HUES48 (cell line): ENCODE measurements around the gene TMEM269.

ENCODE experiments used
- H3K27ac ChIP-seq: one replicate; pipeline ENCODE4 v1.7.0; 2013; ENCODE audit warnings: low read depth, low read length, inconsistent platforms
- H3K27me3 ChIP-seq: 2 replicates; pipeline ENCODE4 v1.6.1; 2013; ENCODE audit warnings: mild to moderate bottlenecking, low read length; ENCODE audit not compliant: control insufficient read depth, insufficient read depth
- H3K36me3 ChIP-seq: 2 replicates; pipeline ENCODE4 v1.6.1; 2013; ENCODE audit warnings: low read length; ENCODE audit not compliant: control insufficient read depth, insufficient read depth
- H3K4me1 ChIP-seq: 2 replicates; pipeline ENCODE4 v1.6.1; 2013; ENCODE audit warnings: mild to moderate bottlenecking, low read length; ENCODE audit not compliant: control insufficient read depth, insufficient read depth
- H3K4me3 ChIP-seq: 2 replicates; pipeline ENCODE4 v1.5.1; 2013; ENCODE audit warnings: mild to moderate bottlenecking, low read depth, low read length
- H3K9ac ChIP-seq: 2 replicates; pipeline ENCODE4 v1.6.1; 2013; ENCODE audit warnings: mild to moderate bottlenecking, low read depth, low read length, moderate library complexity
- H3K9me3 ChIP-seq: 2 replicates; pipeline ENCODE4 v1.6.1; 2013; ENCODE audit warnings: low read length; ENCODE audit not compliant: control insufficient read depth, insufficient read depth

TMEM269 gene

GRCh38 chr1:42740851-42741580 lies 43.8 kb upstream of the TMEM269 start:
- Histone ChIP-seq H3K9ac (no peak overlapping the region), H3K4me1 (peaks cover 25% of the 10 kb centered on the region)

GRCh38 chr1:42741706-42742105 lies 43.1 kb upstream of the TMEM269 start:
- peaks cover 10% of the 10 kb centered on the region for H3K36me3 ChIP-seq
- H3K4me1 ChIP-seq, result peaks cover 25% of the 10 kb centered on the region

More at GRCh38 chr1:42740851-42741580, 43.8 kb upstream of the TMEM269 start:
- H3K27ac ChIP-seq, result peak overlapping the region; percentile 59
- H3K9me3 ChIP-seq, result no peaks in the 10 kb centered on the region
- peaks cover 3% of the 10 kb centered on the region for H3K36me3 ChIP-seq
- H3K4me3 ChIP-seq, result 0 out of 2 replicates have a peak overlapping the region, but pooled peaks have one; percentile 12
- no peaks in the 10 kb centered on the region for H3K27me3 ChIP-seq

GRCh38 chr1:42742141-42742540 lies 42.6 kb upstream of the TMEM269 start:
- Histone ChIP-seq H3K4me1 (peaks cover 25% of the 10 kb centered on the region), H3K27ac (no peak overlapping the region), H3K36me3 (peaks cover 14% of the 10 kb centered on the region), H3K9me3 (no peaks in the 10 kb centered on the region), H3K4me3 (no peak overlapping the region), H3K27me3 (no peaks in the 10 kb centered on the region), H3K9ac (no peak overlapping the region)

More at GRCh38 chr1:42741706-42742105, 43.1 kb upstream of the TMEM269 start:
- H3K9me3 ChIP-seq, result no peaks in the 10 kb centered on the region
- no peaks in the 10 kb centered on the region for H3K27me3 ChIP-seq
- H3K27ac ChIP-seq, result no peak overlapping the region
- no peak overlapping the region for H3K9ac ChIP-seq
- H3K4me3 ChIP-seq, result no peak overlapping the region

- Histone ChIP-seq H3K4me3 (no peak overlapping the region), H3K9me3 (no peaks in the 10 kb centered on the region), H3K4me1 (peaks cover 25% of the 10 kb centered on the region), H3K36me3 (peaks cover 16% of the 10 kb centered on the region), H3K27ac (no peak overlapping the region), H3K27me3 (no peaks in the 10 kb centered on the region), H3K9ac (no peak overlapping the region)
These were observed 42.0 kb upstream of the TMEM269 start for GRCh38 chr1:42742617-42743316.

GRCh38 chr1:42743317-42744147 lies 41.3 kb upstream of the TMEM269 start:
- H3K9me3 ChIP-seq, result no peaks in the 10 kb centered on the region

GRCh38 chr1:42744148-42744413 lies 40.7 kb upstream of the TMEM269 start:
- H3K27ac ChIP-seq, result no peak overlapping the region
- H3K27me3 ChIP-seq, result no peaks in the 10 kb centered on the region
- no peak overlapping the region for H3K4me3 ChIP-seq
- peaks cover 25% of the 10 kb centered on the region for H3K4me1 ChIP-seq
- H3K9me3 ChIP-seq, result no peaks in the 10 kb centered on the region
- H3K9ac ChIP-seq, result no peak overlapping the region
- peaks cover 25% of the 10 kb centered on the region for H3K36me3 ChIP-seq

More at GRCh38 chr1:42743317-42744147, 41.3 kb upstream of the TMEM269 start:
- no peak overlapping the region for H3K4me3 ChIP-seq
- H3K4me1 ChIP-seq, result peaks cover 25% of the 10 kb centered on the region
- no peak overlapping the region for H3K9ac ChIP-seq
- peaks cover 23% of the 10 kb centered on the region for H3K36me3 ChIP-seq
- no peaks in the 10 kb centered on the region for H3K27me3 ChIP-seq
- no peak overlapping the region for H3K27ac ChIP-seq

- Histone ChIP-seq H3K4me3 (no peak overlapping the region), H3K9me3 (no peaks in the 10 kb centered on the region; the same call in 1 of the 2 replicates), H3K27ac (no peak overlapping the region), H3K27me3 (no peaks in the 10 kb centered on the region), H3K9ac (no peak overlapping the region), H3K36me3 (peaks cover 37% of the 10 kb centered on the region), H3K4me1 (peaks cover 10% of the 10 kb centered on the region)
These were observed 38.9 kb upstream of the TMEM269 start for GRCh38 chr1:42745851-42746250.

- H3K9me3 ChIP-seq, result no peaks in the 10 kb centered on the region; the same call in 1 of the 2 replicates
- H3K27ac ChIP-seq, result no peak overlapping the region
- H3K4me3 ChIP-seq, result no peak overlapping the region
- H3K27me3 ChIP-seq, result no peaks in the 10 kb centered on the region
- peaks cover 4% of the 10 kb centered on the region; the same call in 1 of the 2 replicates for H3K4me1 ChIP-seq
- no peak overlapping the region for H3K9ac ChIP-seq
- peaks cover 39% of the 10 kb centered on the region for H3K36me3 ChIP-seq
These were observed 38.2 kb upstream of the TMEM269 start for GRCh38 chr1:42746436-42747105.

- peaks cover 44% of the 10 kb centered on the region for H3K36me3 ChIP-seq
These were observed 37.7 kb upstream of the TMEM269 start for GRCh38 chr1:42747125-42747524.

GRCh38 chr1:42748021-42748420 lies 36.8 kb upstream of the TMEM269 start:
- H3K27me3 ChIP-seq, result no peaks in the 10 kb centered on the region
- H3K4me1 ChIP-seq, result no peaks in the 10 kb centered on the region
- no peak overlapping the region for H3K4me3 ChIP-seq
- no peak overlapping the region for H3K27ac ChIP-seq
- H3K9me3 ChIP-seq, result peaks cover 4% of the 10 kb centered on the region; the same call in 1 of the 2 replicates
- H3K36me3 ChIP-seq, result peaks cover 53% of the 10 kb centered on the region
- no peak overlapping the region for H3K9ac ChIP-seq

More at GRCh38 chr1:42747125-42747524, 37.7 kb upstream of the TMEM269 start:
- Histone ChIP-seq H3K9ac (no peak overlapping the region), H3K27ac (no peak overlapping the region), H3K9me3 (peaks cover 3% of the 10 kb centered on the region; the same call in 1 of the 2 replicates), H3K4me1 (no peaks in the 10 kb centered on the region), H3K4me3 (no peak overlapping the region), H3K27me3 (no peaks in the 10 kb centered on the region)
